ENCODE data around the gene GJA1. TPM values are rescaled to one million over a fixed set of nuclear protein-coding genes. Genes with fewer than 3 reads are reported as not detected.

The GJA1 gene
- total and polyA plus RNA-seq, 2 of the 8 experiments (the other 6 are each of a cell fraction or from before 2014, with no cell fraction given), result 468 to 795 TPM

DNA sequence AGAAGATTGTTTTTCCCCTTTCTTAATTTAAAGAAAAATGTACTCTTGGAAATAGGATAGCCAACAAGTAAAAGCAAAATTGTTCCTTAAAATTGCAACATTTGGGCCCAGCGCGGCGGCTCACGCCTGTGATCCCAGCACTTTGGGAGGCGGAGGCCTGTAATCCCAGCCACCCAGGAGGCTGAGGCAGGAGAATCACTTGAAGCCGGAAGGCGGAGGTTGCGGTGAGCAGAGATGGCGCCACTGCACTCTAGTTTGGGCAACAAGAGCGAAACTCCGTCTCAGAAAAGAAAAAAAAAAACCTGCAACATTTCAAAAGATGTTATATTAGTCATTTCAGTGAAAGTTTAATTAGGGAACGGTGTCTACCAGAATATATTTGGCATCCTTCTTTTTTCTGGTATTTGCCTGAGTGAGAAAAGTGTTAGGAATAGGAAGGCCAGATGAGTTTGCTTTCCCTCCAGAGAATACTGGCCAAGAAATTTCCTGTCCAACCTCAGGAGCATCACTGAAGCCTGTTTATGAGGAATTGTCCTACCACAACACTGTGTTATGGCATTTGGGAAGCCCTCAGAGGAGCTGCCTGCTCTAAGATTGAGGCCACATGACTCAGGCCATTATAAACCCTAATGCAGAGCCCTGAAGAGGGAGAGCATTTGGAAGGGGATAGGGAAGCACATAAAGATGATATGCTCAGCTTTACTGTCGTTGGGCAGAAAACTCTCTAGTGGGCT, 1.2 kb upstream of the GJA1 start (continued):
- TF ChIP-seq, protein P1, sequence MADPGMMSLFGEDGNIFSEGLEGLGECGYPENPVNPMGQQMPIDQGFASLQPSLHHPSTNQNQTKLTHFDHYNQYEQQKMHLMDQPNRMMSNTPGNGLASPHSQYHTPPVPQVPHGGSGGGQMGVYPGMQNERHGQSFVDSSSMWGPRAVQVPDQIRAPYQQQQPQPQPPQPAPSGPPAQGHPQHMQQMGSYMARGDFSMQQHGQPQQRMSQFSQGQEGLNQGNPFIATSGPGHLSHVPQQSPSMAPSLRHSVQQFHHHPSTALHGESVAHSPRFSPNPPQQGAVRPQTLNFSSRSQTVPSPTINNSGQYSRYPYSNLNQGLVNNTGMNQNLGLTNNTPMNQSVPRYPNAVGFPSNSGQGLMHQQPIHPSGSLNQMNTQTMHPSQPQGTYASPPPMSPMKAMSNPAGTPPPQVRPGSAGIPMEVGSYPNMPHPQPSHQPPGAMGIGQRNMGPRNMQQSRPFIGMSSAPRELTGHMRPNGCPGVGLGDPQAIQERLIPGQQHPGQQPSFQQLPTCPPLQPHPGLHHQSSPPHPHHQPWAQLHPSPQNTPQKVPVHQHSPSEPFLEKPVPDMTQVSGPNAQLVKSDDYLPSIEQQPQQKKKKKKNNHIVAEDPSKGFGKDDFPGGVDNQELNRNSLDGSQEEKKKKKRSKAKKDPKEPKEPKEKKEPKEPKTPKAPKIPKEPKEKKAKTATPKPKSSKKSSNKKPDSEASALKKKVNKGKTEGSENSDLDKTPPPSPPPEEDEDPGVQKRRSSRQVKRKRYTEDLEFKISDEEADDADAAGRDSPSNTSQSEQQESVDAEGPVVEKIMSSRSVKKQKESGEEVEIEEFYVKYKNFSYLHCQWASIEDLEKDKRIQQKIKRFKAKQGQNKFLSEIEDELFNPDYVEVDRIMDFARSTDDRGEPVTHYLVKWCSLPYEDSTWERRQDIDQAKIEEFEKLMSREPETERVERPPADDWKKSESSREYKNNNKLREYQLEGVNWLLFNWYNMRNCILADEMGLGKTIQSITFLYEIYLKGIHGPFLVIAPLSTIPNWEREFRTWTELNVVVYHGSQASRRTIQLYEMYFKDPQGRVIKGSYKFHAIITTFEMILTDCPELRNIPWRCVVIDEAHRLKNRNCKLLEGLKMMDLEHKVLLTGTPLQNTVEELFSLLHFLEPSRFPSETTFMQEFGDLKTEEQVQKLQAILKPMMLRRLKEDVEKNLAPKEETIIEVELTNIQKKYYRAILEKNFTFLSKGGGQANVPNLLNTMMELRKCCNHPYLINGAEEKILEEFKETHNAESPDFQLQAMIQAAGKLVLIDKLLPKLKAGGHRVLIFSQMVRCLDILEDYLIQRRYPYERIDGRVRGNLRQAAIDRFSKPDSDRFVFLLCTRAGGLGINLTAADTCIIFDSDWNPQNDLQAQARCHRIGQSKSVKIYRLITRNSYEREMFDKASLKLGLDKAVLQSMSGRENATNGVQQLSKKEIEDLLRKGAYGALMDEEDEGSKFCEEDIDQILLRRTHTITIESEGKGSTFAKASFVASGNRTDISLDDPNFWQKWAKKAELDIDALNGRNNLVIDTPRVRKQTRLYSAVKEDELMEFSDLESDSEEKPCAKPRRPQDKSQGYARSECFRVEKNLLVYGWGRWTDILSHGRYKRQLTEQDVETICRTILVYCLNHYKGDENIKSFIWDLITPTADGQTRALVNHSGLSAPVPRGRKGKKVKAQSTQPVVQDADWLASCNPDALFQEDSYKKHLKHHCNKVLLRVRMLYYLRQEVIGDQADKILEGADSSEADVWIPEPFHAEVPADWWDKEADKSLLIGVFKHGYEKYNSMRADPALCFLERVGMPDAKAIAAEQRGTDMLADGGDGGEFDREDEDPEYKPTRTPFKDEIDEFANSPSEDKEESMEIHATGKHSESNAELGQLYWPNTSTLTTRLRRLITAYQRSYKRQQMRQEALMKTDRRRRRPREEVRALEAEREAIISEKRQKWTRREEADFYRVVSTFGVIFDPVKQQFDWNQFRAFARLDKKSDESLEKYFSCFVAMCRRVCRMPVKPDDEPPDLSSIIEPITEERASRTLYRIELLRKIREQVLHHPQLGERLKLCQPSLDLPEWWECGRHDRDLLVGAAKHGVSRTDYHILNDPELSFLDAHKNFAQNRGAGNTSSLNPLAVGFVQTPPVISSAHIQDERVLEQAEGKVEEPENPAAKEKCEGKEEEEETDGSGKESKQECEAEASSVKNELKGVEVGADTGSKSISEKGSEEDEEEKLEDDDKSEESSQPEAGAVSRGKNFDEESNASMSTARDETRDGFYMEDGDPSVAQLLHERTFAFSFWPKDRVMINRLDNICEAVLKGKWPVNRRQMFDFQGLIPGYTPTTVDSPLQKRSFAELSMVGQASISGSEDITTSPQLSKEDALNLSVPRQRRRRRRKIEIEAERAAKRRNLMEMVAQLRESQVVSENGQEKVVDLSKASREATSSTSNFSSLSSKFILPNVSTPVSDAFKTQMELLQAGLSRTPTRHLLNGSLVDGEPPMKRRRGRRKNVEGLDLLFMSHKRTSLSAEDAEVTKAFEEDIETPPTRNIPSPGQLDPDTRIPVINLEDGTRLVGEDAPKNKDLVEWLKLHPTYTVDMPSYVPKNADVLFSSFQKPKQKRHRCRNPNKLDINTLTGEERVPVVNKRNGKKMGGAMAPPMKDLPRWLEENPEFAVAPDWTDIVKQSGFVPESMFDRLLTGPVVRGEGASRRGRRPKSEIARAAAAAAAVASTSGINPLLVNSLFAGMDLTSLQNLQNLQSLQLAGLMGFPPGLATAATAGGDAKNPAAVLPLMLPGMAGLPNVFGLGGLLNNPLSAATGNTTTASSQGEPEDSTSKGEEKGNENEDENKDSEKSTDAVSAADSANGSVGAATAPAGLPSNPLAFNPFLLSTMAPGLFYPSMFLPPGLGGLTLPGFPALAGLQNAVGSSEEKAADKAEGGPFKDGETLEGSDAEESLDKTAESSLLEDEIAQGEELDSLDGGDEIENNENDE (IDR thresholded peaks at IDR 0.05; ENCODE audit: insufficient replicate concordance, low read length), result no peak
- peak; percentile 59; the same call in 1 of the 2 replicates for TF ChIP-seq KDM1A (IDR thresholded peaks at IDR 0.05; ENCODE audit: borderline replicate concordance, low read length)
